Psoas muscle (tissue), 8 donors: ENCODE measurements around the gene CLEC4E. TPM values are rescaled to one million over a fixed set of nuclear protein-coding genes. Genes with fewer than 3 reads are reported as not detected.
"Not testable (repeated sequence)": the region's sequence is repeated elsewhere in the genome, so short reads cannot be mapped to it uniquely, and the experiment has no call there.

ENCODE experiments used
- ATAC-seq, 4 donors: fragments of 200-7000 bp; cut with Tn5 transposase; one replicate each; pipeline ENCODE4 v1.9.1; 2020; ENCODE audit warnings: moderate library complexity in 3 of 4, mild to moderate bottlenecking in 2 of 4
- DNase-seq, 2 donors: peaks; one replicate each; pipeline ENCODE4 v3.0.0-alpha.2; 2020
- H3K27ac ChIP-seq: fragments of 200-600 bp; one replicate; pipeline ENCODE4 v1.8.0; 2022
- H3K27me3 ChIP-seq, 3 donors: fragments of 200-600 bp in 1 of 3; one replicate each; pipeline versions ENCODE4 v1.6.1 to v1.8.0; 2013 to 2022; ENCODE audit warnings: low read length in 2 of 3, mild to moderate bottlenecking in 2 of 3, moderate library complexity in 1 of 3; ENCODE audit not compliant: insufficient read depth in 3 of 3
- H3K36me3 ChIP-seq, 2 donors: fragments of 200-600 bp in 1 of 2; one replicate each; pipeline versions ENCODE4 v1.6.1 to v1.8.0; 2013 to 2022; ENCODE audit warnings: low read depth in 1 of 2, mild to moderate bottlenecking in 1 of 2, moderate library complexity in 1 of 2; ENCODE audit not compliant: insufficient read depth in 1 of 2
- H3K4me1 ChIP-seq: fragments of 200-600 bp; one replicate; pipeline ENCODE4 v1.8.0; 2022
- H3K4me3 ChIP-seq: fragments of 200-600 bp; one replicate; pipeline ENCODE4 v1.8.0; 2022; ENCODE audit warnings: mild to moderate bottlenecking
- H3K9me3 ChIP-seq: fragments of 200-600 bp; one replicate; pipeline ENCODE4 v1.8.0; 2022
- CTCF ChIP-seq: fragments of 200-600 bp; IDR thresholded peaks from one replicate; pipeline ENCODE4 v1.8.0; 2022; ENCODE audit warnings: antibody characterized with exemption
- WGBS, 3 donors: extraction: QIAGEN DNeasy Blood & Tissue Kit; methylation state at CpG; one replicate each; pipeline versions ENCODE4 v1.1.6 to v1.1.7; 2013; 5-methylcytosine and 5-hydroxymethylcytosine counted together
- intact Hi-C, 2 donors: fragments of 100-400 bp; cut with DNase I; formaldehyde crosslinking; loops; one replicate each; pipeline versions ENCODE4 v1.11.0 to v1.14.2; 2022
- polyA plus RNA-seq, 3 donors: library from polyadenylated mRNA; stranded (reverse); fragments of 200-250 nt; gene quantifications; one replicate each; pipeline ENCODE4 v1.2.3, GENCODE V29; 2013
- total RNA-seq, 4 donors: library from RNA; stranded (reverse); fragmentation: NEBNext Ultra II Directional in 2 of 4; extraction: Animal tissue kit (Norgen Biotek cat#: 25700) in 2 of 4; gene quantifications; one replicate each; pipeline versions ENCODE4 v1.2.1 to v1.2.4, GENCODE V29; 2021 to 2023
- donor health status: healthy with polysubstance abuse.
- donor health status: DM: no; HTN: no; CAD: no; lungs with moderate emphysema.
- donor health status: Bipolar disorder and iron deficiency.
- donor health status: healthy.
- donor health status: DM: yes; HTN: yes; CAD: no.
- donor health status: DM: no; HTN: no; CAD: no.
- donor health status: DM: no; HTN: no; CAD: no.
- donor health status: DM: yes; HTN: yes; CAD: no.

Gene CLEC4E
- total and polyA plus RNA-seq, 7 donors, result 0.19 to 1.1 (median 0.63) TPM

- Histone ChIP-seq H3K36me3 (no peaks in the 10 kb centered on the region), H3K27me3 (no peaks in the 10 kb centered on the region), H3K4me3 (no peak overlapping the region), H3K27ac (no peak overlapping the region), H3K4me1 (no peaks in the 10 kb centered on the region), H3K9me3 (no peaks in the 10 kb centered on the region)
- DNase-seq (no peak), ATAC-seq (no peak)
- WGBS, 3 donors, result 71 to 92% (median 71%) methylated on average over 2 of the region's 2 CpGs
- no peak for TF ChIP-seq CTCF
- intact Hi-C loops, result loop anchor here (5.0 to 10.0 kb wide), 2 partner anchors 60 to 497 kb away; no protein-coding TSS in a partner anchor
These were observed 6.9 kb upstream of the CLEC4E start for GRCh38 chr12:8547645-8548044.

GRCh38 chr12:8546591-8546990 lies 5.9 kb upstream of the CLEC4E start:
- ATAC-seq (no peak), DNase-seq (no peak)
- no peaks in the 10 kb centered on the region for H3K9me3 ChIP-seq
- H3K27ac ChIP-seq, result no peak overlapping the region
- intact Hi-C loops, result loop anchor here (5.0 to 10.0 kb wide), 2 partner anchors 61 to 498 kb away; no protein-coding TSS in a partner anchor
- 79 to 85% (median 82%) methylated on average over 3 of the region's 3 CpGs for WGBS, 3 donors
- H3K36me3 ChIP-seq, result no peaks in the 10 kb centered on the region
- TF ChIP-seq CTCF, result no peak
- no peaks in the 10 kb centered on the region for H3K4me1 ChIP-seq
- no peak overlapping the region for H3K4me3 ChIP-seq
- H3K27me3 ChIP-seq, result no peaks in the 10 kb centered on the region

DNA sequence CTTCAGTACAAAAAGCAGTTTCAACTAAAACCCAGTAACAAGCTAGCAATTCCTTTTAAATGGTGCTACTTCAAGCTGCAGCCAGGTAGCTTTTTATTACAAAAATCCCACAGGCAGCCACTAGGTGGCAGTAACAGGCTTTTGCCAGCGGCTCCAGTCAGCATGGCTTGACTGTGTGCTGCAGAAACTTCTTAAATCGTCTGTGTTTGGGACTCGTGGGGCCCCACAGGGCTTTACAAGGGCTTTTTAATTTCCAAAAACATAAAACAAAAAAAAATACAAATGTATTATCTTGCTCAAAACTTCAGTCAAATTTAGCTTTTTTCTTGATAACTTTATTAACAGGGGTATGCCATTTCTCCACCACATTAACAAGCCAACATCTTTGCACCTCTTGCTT lies 3.6 kb upstream of the CLEC4E start:
- WGBS, 3 donors, result 0 to 2% (median 0%) methylated on average over 3 of the region's 3 CpGs
- peak in 1 of 2 donors; percentile 52 for DNase-seq
- intact Hi-C loops, result loop anchor here (10.0 kb wide), 1 partner anchor 501 kb away; no protein-coding TSS in a partner anchor

DNA sequence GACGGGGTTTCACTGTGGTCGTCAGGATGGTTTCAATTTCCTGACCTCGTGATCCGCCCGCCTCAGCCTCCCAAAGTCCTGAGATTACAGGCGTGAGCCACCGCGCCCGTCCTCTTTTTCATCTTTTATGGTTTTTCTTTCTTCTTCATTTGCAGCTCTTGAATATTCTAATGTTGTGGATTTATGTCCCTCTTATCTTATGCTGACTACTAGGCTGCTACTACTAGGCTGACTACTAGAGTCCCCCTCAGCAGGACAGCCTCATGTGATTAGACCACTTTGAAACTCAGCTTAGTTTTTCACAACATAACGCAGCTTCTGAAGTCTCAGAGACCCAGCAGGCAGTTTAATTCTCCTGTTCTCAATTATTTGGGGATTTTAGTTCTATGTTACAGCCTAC lies 857 bp upstream of the CLEC4E start:
- Histone ChIP-seq H3K4me1 (no peaks in the 10 kb centered on the region), H3K36me3 (no peaks in the 10 kb centered on the region), H3K4me3 (no peak overlapping the region), H3K27ac (no peak overlapping the region), H3K27me3 (no peaks in the 10 kb centered on the region), H3K9me3 (no peaks in the 10 kb centered on the region)
- intact Hi-C loops, result loop anchor here (10.0 kb wide), 1 partner anchor 503 kb away; no protein-coding TSS in a partner anchor
- WGBS, 3 donors, result 83 to 89% (median 86%) methylated on average over 10 of the region's 10 CpGs
- ATAC-seq (no peak), DNase-seq (no peak)
- no peak for TF ChIP-seq CTCF

More for the DNA sequence above, 3.6 kb upstream of the CLEC4E start:
- Histone ChIP-seq H3K4me3 (no peak overlapping the region), H3K4me1 (no peaks in the 10 kb centered on the region), H3K36me3 (no peaks in the 10 kb centered on the region), H3K27me3 (no peaks in the 10 kb centered on the region), H3K9me3 (no peaks in the 10 kb centered on the region), H3K27ac (no peak overlapping the region)
- peak in 2 of 4 donors; percentile 63 to 65 for ATAC-seq
- peak; percentile 88 for TF ChIP-seq CTCF

DNA sequence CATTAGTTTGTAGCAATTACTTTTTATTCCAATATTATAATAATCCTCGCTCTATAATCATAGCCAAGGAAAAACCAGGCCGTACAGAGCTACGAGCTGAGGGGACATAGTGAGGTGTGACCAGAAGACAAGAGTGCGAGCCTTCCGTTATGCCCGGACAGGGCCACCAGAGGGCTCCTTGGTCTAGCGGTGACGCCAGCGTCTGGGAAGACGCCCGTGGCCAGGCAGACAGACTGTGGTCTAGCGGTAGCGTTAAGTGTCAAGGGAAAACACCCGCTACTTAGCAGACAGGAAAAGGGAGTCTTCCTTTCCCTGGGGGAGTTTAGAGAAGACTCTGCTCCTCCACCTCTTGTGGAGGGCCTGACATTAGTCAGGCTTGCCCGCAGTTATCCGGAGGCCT lies 2.9 kb downstream of the CLEC4E start:
- H3K4me1 ChIP-seq, H3K27me3 ChIP-seq, H3K9me3 ChIP-seq, H3K4me3 ChIP-seq, intact Hi-C loops, ATAC-seq, H3K27ac ChIP-seq, DNase-seq, H3K36me3 ChIP-seq: not testable (repeated sequence)
- 79 to 84% (median 81%) methylated on average over 14 to 16 of the region's 16 CpGs for WGBS, 3 donors
